Activated CD4-positive, alpha-beta T cell treated with anti-CD3 and anti-CD28 coated beads, Interleukin-10, Interleukin-2, amounts not matched to agents 100 ng/mL and 50 ng/mL, durations not matched to agents 16 hours and 8 hours (primary cell): ENCODE data around the gene RPS27.
"Not testable (repeated sequence)": the region's sequence is repeated elsewhere in the genome, so short reads cannot be mapped to it uniquely, and the experiment has no call there.

ENCODE experiments used
- DNase-seq: peaks from one replicate; pipeline ENCODE4 v3.0.0-alpha.2; 2020

Gene RPS27

DNA sequence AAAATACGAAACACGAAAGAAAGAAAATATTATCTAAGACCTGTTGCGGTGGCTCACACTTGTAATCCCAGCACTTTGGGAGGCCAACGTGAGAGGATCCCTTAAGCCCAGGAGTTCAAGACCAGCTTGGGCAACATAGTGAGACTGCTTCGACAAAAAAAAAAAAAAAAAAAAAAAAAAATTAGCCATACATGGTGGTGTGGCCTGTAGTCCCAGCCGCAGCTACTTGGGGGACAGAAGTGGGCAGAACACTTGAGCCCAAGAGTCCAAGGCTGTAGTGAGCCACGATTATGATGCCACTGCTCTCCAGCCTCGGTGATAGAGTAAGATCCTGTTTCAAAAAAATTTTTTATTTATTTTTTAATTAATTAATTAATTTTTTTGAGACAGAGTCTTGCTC lies 2.9 kb upstream of the RPS27 start:
- DNase-seq = no peak

DNA sequence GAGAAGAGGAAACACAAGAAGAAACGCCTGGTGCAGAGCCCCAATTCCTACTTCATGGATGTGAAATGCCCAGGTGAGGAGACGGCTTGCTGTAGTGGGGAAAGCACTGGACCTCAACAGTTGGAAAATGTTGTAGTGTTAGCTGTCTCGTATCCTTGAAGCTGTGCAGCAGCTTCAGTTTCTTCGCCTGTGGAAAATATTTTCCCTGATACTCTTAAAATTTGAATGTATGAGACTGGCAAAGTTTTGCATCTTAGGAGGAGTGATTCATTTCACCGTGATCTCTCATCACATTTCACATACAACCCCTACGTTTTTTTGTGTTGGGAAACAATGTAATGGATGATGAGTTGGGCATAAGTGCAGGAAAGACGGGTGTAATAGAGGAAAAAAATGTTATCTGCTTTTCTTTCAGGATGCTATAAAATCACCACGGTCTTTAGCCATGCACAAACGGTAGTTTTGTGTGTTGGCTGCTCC lies 629 bp downstream of the RPS27 start:
- DNase-seq = no peak

DNA sequence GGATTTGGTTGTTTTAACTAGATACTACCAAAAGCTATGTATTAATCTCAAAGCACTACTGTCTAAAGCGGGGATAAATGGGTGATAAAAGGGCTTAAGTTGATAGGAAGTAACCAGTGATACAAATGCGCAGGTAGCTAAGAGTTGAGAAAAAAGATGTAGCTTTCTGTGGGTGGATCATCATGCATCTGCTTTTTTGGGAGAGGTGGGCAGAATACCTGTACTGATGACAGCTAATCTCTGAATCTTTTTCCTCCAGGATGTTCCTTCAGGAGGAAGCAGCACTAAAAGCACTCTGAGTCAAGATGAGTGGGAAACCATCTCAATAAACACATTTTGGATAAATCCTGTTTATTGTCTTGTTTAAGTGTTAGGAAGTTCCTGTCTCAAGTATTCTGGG lies 1.2 kb downstream of the RPS27 start:
- no peak for DNase-seq

DNA sequence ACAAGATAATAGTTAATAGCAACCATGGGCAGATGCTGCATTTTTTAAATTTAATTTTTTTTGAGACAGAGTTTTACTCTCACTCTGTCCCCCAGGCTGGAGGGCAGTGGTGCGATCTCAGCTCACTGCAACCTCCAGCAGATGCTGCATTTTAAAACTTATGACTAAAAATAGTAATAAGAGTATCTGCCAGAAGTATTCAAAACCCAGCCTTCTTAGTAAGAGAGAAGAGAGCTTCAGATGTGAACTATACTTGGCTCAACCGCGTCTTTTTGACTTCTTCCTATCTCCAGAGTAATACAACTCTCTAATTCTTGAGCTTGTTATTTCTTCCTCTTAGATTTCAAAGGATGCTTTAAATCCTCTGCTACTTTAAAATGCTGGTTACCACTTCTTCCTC lies 4.6 kb downstream of the RPS27 start:
- DNase-seq = no peak

- DNase-seq = no peak
Measured at GRCh38 chr1:153995640-153996039, 5.1 kb downstream of the RPS27 start.

DNA sequence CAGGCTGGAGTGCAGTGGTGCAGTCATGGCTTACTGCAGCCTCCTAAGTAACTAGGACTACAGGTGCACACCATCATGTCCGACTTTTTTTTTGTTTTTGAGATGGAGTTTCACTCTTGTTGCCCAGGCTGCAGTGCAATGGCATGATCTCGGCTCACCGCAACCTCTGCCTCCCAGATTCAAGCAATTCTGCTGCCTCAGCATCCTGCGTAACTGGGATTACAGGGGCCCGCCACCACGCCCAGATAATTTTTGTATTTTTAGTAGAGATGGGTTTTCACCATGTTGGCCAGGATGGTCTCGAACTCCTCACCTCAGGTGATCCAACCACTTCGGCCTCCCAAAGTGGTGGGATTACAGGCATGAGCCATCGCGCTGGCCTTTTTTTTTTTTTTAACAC lies 6.3 kb downstream of the RPS27 start:
- not testable (repeated sequence) for DNase-seq

- no peak for DNase-seq
Measured at GRCh38 chr1:154000420-154000819, 9.9 kb downstream of the RPS27 start.

- DNase-seq = no peak
Measured at GRCh38 chr1:154006136-154006535, 15.6 kb downstream of the RPS27 start.

GRCh38 chr1:154012129-154012528 lies 21.6 kb downstream of the RPS27 start:
- DNase-seq = no peak

DNA sequence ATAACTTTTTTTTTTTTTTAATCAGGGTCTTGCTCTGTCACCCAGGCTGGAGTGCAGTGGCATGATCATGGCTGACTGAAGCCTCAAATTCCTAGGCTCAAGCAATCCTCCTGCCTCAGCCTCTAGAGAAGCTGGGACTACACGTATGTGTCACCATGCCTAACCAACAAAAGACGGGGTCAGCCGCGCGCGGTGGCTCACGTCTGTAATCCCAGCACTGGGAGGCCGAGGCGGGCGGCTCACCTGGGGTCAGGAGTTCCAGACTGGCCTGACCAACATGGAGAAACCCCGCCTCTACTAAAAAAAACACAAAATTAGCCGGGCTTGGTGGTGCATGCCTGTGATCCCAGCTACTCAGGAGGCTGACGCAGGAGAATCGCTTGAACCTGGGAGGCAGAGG lies 22.0 kb downstream of the RPS27 start:
- not testable (repeated sequence) for DNase-seq

DNA sequence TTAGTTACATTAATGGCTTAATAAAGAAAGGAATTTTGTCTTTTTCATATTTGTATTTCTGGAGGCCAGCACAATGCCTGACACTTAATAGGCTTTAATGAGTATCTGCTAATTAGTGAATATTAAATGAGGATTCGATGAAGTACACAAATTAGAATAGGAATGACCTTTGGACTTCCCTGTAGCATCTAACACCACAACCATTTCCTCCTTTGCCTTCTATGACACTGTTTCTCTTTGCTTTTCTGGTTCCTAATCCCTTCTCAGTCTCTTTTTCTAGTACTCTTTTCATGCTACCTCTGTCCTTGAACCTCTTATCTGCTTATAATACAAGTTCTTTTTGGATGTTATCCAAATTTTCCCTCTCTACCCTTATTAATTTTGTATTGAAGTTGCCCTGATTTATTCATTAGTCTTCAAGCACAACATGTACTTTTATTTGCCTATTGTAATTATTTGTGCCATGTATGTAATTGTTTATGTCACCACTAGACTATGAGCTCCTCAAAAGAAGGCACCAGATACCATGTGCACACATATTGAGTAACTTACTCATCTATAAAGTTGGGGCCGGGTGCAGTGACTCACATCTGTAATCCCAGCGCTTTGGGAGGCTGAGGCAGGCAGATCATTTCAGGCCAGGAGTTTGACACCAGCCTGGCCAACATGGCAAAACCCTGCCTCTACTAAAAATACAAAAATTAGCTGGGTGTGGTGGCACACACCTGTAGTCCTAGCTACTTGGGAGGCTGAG lies 23.8 kb downstream of the RPS27 start:
- DNase-seq = peak; percentile 44

DNA sequence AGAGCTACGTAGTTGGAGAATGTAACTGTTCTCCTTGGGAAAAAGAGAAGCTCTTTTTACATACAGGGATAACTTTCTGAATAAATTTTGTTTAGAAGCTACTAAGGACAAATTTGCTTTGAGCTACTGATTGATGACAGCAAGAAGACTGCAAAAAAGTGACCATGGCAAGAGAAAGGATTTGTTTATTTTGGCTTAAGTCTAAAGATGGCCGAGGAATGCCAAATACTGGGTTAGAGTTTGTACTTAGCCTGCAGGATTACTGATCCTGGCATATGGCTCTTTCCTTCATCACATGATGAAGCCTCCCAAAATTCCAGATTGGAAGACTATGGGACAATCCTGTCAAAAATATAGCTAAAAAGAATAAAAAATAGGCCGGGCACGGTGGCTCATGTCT lies 28.7 kb downstream of the RPS27 start:
- no peak for DNase-seq

- DNase-seq = no peak
Measured at GRCh38 chr1:154019940-154020339, 29.4 kb downstream of the RPS27 start.

DNA sequence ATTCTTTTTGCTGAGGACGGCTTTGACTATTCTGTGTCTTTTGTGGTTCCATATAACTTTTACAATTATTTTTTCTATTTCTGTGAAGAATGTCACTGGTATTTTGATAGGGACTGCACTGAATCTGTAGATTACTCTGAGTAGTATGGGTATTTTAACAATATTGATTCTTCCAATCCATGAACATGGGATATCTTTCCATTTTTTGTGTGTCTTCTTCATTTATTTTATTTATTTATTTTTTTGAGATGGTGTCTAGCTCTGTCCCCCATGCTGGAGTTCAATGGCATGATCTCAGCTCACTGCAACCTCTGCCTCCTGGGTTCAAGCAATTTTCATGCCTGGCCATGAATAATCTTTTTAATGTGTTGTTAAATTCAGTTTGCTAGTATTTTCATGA lies 43.1 kb downstream of the RPS27 start:
- DNase-seq = not testable (repeated sequence)
